Hippocampal formation (tissue), 2 donors: ENCODE data around the gene DYSF.
"Not testable (repeated sequence)": the region's sequence is repeated elsewhere in the genome, so short reads cannot be mapped to it uniquely, and the experiment has no call there.

Source experiments
- DNase-seq, 2 donors: peaks; one replicate each; lab custom pipeline; 2025; lab: John Stamatoyannopoulos, UW

DYSF gene

GRCh38 chr2:71655498-71655897 is 202.1 kb downstream of the DYSF start:
- DNase-seq = no peak

GRCh38 chr2:71658256-71658655 is 204.9 kb downstream of the DYSF start:
- DNase-seq = not testable (repeated sequence)

GRCh38 chr2:71658771-71659170 is 205.4 kb downstream of the DYSF start:
- DNase-seq = no peak

- DNase-seq = no peak
Measured at GRCh38 chr2:71659868-71660518, 206.6 kb downstream of the DYSF start.

GRCh38 chr2:71661782-71662181 is 208.4 kb downstream of the DYSF start:
- DNase-seq = no peak

- DNase-seq = no peak
Measured at GRCh38 chr2:71662665-71663394, 209.5 kb downstream of the DYSF start.

GRCh38 chr2:71664161-71664560 is 210.8 kb downstream of the DYSF start:
- DNase-seq = no peak

- no peak for DNase-seq
Measured at GRCh38 chr2:71665168-71666093, 212.1 kb downstream of the DYSF start.

GRCh38 chr2:71666094-71666474 is 212.7 kb downstream of the DYSF start:
- DNase-seq = no peak

- DNase-seq = no peak
Measured at GRCh38 chr2:71667256-71668182, 214.2 kb downstream of the DYSF start.

- DNase-seq = no peak
Measured at GRCh38 chr2:71668326-71669057, 215.1 kb downstream of the DYSF start.

GRCh38 chr2:71669058-71669456 is 215.7 kb downstream of the DYSF start:
- no peak for DNase-seq

GRCh38 chr2:71669628-71670429 is 216.5 kb downstream of the DYSF start:
- DNase-seq = no peak

- no peak for DNase-seq
Measured at GRCh38 chr2:71670430-71670795, 217.1 kb downstream of the DYSF start.

- no peak for DNase-seq
Measured at GRCh38 chr2:71671203-71671854, 218.0 kb downstream of the DYSF start.

- no peak for DNase-seq
Measured at GRCh38 chr2:71671895-71672825, 218.8 kb downstream of the DYSF start.

GRCh38 chr2:71672826-71673795 is 219.8 kb downstream of the DYSF start:
- no peak for DNase-seq
